ENCODE data around the gene MMP24. TPM values are rescaled to one million over a fixed set of nuclear protein-coding genes. Genes with fewer than 3 reads are reported as not detected.
A peak's percentile ranks its signal among the peaks of the same experiment; 100 is the strongest.

MMP24 gene
- total and polyA plus RNA-seq, 2 of the 13 experiments (the other 11 are each of a cell fraction or from before 2014, with no cell fraction given), result 0.29 to 0.35 TPM

DNA sequence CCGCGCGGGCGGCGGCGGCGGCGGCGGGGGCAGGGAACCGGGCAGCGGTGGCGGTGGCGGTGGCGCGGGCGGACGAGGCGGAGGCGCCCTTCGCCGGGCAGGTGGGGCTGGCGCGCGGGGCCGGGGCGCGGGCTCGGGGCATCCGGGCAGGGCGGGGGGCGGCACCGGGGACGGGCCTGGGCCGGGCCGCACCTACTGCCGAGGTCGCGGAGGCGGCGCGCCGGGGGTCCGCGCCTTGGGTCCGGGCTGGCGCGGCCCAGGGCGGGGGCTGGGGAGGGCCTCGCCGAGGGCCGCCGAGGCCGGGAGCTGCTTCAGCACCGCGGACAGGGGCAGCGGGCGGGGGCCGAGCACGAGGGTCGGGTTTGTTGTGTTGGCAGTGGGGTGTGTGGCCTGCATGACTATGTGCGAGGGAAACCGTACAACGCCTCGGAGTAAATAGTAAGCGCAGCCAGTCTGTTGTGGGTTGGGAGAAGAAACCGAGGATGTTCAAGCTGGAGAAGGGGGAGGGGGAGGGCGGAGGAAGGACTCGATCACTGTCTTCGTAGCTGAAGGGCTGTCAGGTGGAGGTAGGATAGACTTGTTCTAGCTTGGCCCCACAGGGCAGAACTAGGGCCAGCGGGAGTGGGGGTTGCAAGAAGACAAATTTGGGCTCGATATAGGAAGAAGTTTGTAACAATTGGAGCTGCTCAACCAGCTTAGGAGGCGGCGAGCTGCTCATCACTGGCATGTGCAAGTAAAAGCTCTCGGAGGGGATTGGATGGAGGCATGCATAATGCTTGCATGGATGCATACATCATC is 593 bp downstream of the MMP24 start (continued):
- TF ChIP-seq ZNF296 (CRISPR knock-in tag; conservative IDR thresholded peaks at IDR 0.05) (peak; percentile 84; the same call in 1 of the 2 replicates), TCF12 (IDR thresholded peaks at IDR 0.05) (no peak), TCF12 (CRISPR knock-in tag; IDR thresholded peaks at IDR 0.05) (peak; percentile 11; the same call in 1 of the 2 replicates), PBX3 (CRISPR knock-in tag; IDR thresholded peaks at IDR 0.05; ENCODE audit: borderline replicate concordance) (peak; percentile 96), TMF1 (CRISPR knock-in tag; IDR thresholded peaks at IDR 0.05; ENCODE audit: low read depth) (peak; percentile 95), SAFB2 (CRISPR knock-in tag; IDR thresholded peaks at IDR 0.05; ENCODE audit: borderline replicate concordance, low read depth) (peak; percentile 68; the same call in 1 of the 2 replicates), HNF4A (CRISPR knock-in tag; IDR thresholded peaks at IDR 0.05) (no peak), RBM39 (IDR thresholded peaks at IDR 0.05; ENCODE audit: low read depth, low read length, poor library complexity, severe bottlenecking) (peak; percentile 39), PHF5A (CRISPR knock-in tag; IDR thresholded peaks at IDR 0.05; ENCODE audit: low read depth, unreplicated experiment) (no peak), ZFP41 (CRISPR knock-in tag; IDR thresholded peaks at IDR 0.05; ENCODE audit: borderline replicate concordance) (peak; percentile 76; the same call in 1 of the 2 replicates), PATZ1 (CRISPR knock-in tag; IDR thresholded peaks at IDR 0.05) (peak; percentile 94), DR1 (CRISPR knock-in tag; IDR thresholded peaks at IDR 0.05) (no peak), ZNF749 (CRISPR knock-in tag; IDR thresholded peaks at IDR 0.05; ENCODE audit: borderline replicate concordance) (peak; percentile 97), POLR2A (IDR thresholded peaks at IDR 0.05; ENCODE audit: insufficient read depth in 1 of 2, low read depth in 2 of 2, low read length in 2 of 2) (no peak), ZNF652 (CRISPR knock-in tag; IDR thresholded peaks at IDR 0.05; ENCODE audit: borderline replicate concordance, low read depth) (no peak), ZBTB7A (CRISPR knock-in tag; IDR thresholded peaks at IDR 0.05) (peak; percentile 88), ZNF530 (CRISPR knock-in tag; IDR thresholded peaks at IDR 0.05; ENCODE audit: low read depth) (peak; percentile 88; the same call in 1 of the 2 replicates), ZC3H4 (CRISPR knock-in tag; IDR thresholded peaks at IDR 0.05; ENCODE audit: borderline replicate concordance) (peak; percentile 42; the same call in 1 of the 2 replicates), CBFB (CRISPR knock-in tag; IDR thresholded peaks at IDR 0.05) (peak; percentile 66; the same call in 1 of the 2 replicates), ZNF580 (CRISPR knock-in tag; IDR thresholded peaks at IDR 0.05; ENCODE audit: borderline replicate concordance, low read depth) (peak; percentile 98)
- TF ChIP-seq, protein P1, sequence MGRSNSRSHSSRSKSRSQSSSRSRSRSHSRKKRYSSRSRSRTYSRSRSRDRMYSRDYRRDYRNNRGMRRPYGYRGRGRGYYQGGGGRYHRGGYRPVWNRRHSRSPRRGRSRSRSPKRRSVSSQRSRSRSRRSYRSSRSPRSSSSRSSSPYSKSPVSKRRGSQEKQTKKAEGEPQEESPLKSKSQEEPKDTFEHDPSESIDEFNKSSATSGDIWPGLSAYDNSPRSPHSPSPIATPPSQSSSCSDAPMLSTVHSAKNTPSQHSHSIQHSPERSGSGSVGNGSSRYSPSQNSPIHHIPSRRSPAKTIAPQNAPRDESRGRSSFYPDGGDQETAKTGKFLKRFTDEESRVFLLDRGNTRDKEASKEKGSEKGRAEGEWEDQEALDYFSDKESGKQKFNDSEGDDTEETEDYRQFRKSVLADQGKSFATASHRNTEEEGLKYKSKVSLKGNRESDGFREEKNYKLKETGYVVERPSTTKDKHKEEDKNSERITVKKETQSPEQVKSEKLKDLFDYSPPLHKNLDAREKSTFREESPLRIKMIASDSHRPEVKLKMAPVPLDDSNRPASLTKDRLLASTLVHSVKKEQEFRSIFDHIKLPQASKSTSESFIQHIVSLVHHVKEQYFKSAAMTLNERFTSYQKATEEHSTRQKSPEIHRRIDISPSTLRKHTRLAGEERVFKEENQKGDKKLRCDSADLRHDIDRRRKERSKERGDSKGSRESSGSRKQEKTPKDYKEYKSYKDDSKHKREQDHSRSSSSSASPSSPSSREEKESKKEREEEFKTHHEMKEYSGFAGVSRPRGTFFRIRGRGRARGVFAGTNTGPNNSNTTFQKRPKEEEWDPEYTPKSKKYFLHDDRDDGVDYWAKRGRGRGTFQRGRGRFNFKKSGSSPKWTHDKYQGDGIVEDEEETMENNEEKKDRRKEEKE (IDR thresholded peaks at IDR 0.05), result no peak
- TF ChIP-seq, protein P2, sequence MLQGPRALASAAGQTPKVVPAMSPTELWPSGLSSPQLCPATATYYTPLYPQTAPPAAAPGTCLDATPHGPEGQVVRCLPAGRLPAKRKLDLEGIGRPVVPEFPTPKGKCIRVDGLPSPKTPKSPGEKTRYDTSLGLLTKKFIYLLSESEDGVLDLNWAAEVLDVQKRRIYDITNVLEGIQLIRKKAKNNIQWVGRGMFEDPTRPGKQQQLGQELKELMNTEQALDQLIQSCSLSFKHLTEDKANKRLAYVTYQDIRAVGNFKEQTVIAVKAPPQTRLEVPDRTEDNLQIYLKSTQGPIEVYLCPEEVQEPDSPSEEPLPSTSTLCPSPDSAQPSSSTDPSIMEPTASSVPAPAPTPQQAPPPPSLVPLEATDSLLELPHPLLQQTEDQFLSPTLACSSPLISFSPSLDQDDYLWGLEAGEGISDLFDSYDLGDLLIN (CRISPR knock-in tag; IDR thresholded peaks at IDR 0.05; ENCODE audit: borderline replicate concordance), result peak; percentile 73; the same call in 1 of the 2 replicates

All from HepG2 (cell line).